GM12878 (cell line): Measurements from ENCODE around the gene PRKAG2. TPM values are rescaled to one million over a fixed set of nuclear protein-coding genes. Genes with fewer than 3 reads are reported as not detected.

Source experiments
- ATAC-seq: fragments of 200-7000 bp; cut with Tn5 transposase; 3 replicates; pipeline ENCODE4 v1.9.1; 2020; ENCODE audit warnings: mild to moderate bottlenecking, moderate library complexity
- BruUV-seq: library from RNA; stranded (reverse); fragments of 400-500 nt; replicated peaks from 2 replicates; lab custom pipeline; 2021; lab: Mats Ljungman, UMichigan
- CTCF ChIA-PET: fragments of 300-600 bp; sonication (Branson Sonifier 250); formaldehyde crosslinking; extraction: SDS; loops from one replicate; lab custom pipeline; 2021; ENCODE audit warnings: inconsistent platforms; lab: Yijun Ruan, JAX
- POLR2A ChIA-PET: fragments of 350-600 bp; formaldehyde crosslinking; extraction: SDS; loops from one replicate; lab custom pipeline; 2021; ENCODE audit warnings: inconsistent platforms; lab: Charles Lee
- RAD21 ChIA-PET: fragments of 300-600 bp; sonication (Branson Sonifier 250); formaldehyde crosslinking; loops from one replicate; lab custom pipeline; 2023; ENCODE audit warnings: antibody characterized with exemption; ENCODE audit not compliant: unreplicated experiment; lab: Charles Lee
- SMC1A ChIA-PET: fragments of 300-600 bp; sonication (Branson Sonifier 250); formaldehyde crosslinking; loops from one replicate; lab custom pipeline; 2023; ENCODE audit not compliant: unreplicated experiment, uncharacterized antibody; lab: Charles Lee
- DNase-seq: peaks from one replicate; pipeline ENCODE4 v3.0.0-alpha.2; 2011; ENCODE audit warnings: low read depth, low spot score
- FAIRE-seq: peaks from 3 replicates; lab custom pipeline; 2011; peaks lifted over from hg19 to GRCh38; lab: Jason Lieb, UNC
- H2AFZ ChIP-seq: 2 replicates; pipeline ENCODE4 v1.6.0; 2011; ENCODE audit warnings: low read depth, low read length, control low read depth; ENCODE audit not compliant: control insufficient read depth
- H3K27ac ChIP-seq: 2 replicates; pipeline ENCODE4 v1.5.1; 2011; ENCODE audit warnings: control low read depth; ENCODE audit not compliant: control insufficient read depth, insufficient read depth
- H3K27me3 ChIP-seq, 2 experiments: replicated peaks in 1 of 2; 2 replicates each; pipeline versions ENCODE4 v1.6.0 to v1.6.1; 2011; ENCODE audit warnings: low read length in 1 of 2; ENCODE audit not compliant: control insufficient read depth in 2 of 2, insufficient read depth in 2 of 2
- H3K36me3 ChIP-seq, 2 experiments: 2 replicates each; pipeline ENCODE4 v1.5.1; 2011; ENCODE audit warnings: low read length in 1 of 2; ENCODE audit not compliant: control insufficient read depth in 2 of 2, insufficient read depth in 2 of 2
- H3K4me1 ChIP-seq: 2 replicates; pipeline ENCODE4 v1.6.1; 2011; ENCODE audit warnings: mild to moderate bottlenecking, low read length, moderate library complexity, mixed read lengths; ENCODE audit not compliant: control insufficient read depth, insufficient read depth
- H3K4me2 ChIP-seq: 2 replicates; pipeline ENCODE4 v1.6.0; 2011; ENCODE audit warnings: control low read depth; ENCODE audit not compliant: control insufficient read depth, insufficient read depth
- H3K4me3 ChIP-seq: fragments of 200-600 bp; sonication (generic); 2 replicates; pipeline ENCODE4 v1.5.1; 2016
- H3K79me2 ChIP-seq: 2 replicates; pipeline ENCODE4 v1.6.0; 2011; ENCODE audit warnings: low read length; ENCODE audit not compliant: control insufficient read depth, insufficient read depth
- H3K9ac ChIP-seq: 2 replicates; pipeline ENCODE4 v1.8.0; 2011; ENCODE audit warnings: low read length, control low read depth, mixed read lengths; ENCODE audit not compliant: control insufficient read depth, insufficient read depth
- H3K9me3 ChIP-seq: replicated peaks from 3 replicates; pipeline ENCODE4 v1.5.1; 2011; ENCODE audit warnings: mild to moderate bottlenecking, low read length; ENCODE audit not compliant: control insufficient read depth, insufficient read depth
- H4K20me1 ChIP-seq: 2 replicates; pipeline ENCODE4 v1.6.0; 2011; ENCODE audit not compliant: control insufficient read depth, insufficient read depth
- CBFB ChIP-seq: IDR thresholded peaks from 2 replicates; pipeline ENCODE4 v1.6.1; 2016; ENCODE audit warnings: antibody characterized with exemption, low read depth
- HSF1 ChIP-seq: fragments of 150-350 bp; IDR thresholded peaks from 2 replicates; pipeline ENCODE4 v1.6.1; 2014; ENCODE audit warnings: mild to moderate bottlenecking, low read depth, low read length
- JUND ChIP-seq: IDR thresholded peaks from 2 replicates; pipeline ENCODE4 v1.6.1; 2012; ENCODE audit warnings: low read depth, mild to moderate bottlenecking, low read length, improper control_type of control experiment, moderate library complexity
- MEF2A ChIP-seq: IDR thresholded peaks from 2 replicates; pipeline ENCODE4 v1.6.1; 2011; ENCODE audit warnings: low read depth, mild to moderate bottlenecking, low read length, moderate library complexity; ENCODE audit not compliant: insufficient read depth
- NR2F1 ChIP-seq: fragments of 450-650 bp; conservative IDR thresholded peaks from 2 replicates; pipeline ENCODE4 v1.6.1; 2017; ENCODE audit warnings: mild to moderate bottlenecking
- RELA ChIP-seq: fragments of 450-650 bp; IDR thresholded peaks from 2 replicates; pipeline ENCODE4 v1.8.0; 2014; ENCODE audit warnings: borderline replicate concordance; ENCODE audit not compliant: partially characterized antibody
- SKIL ChIP-seq: fragments of 450-650 bp; IDR thresholded peaks from 2 replicates; pipeline ENCODE4 v1.6.1; 2017; ENCODE audit warnings: mild to moderate bottlenecking, low read depth, inconsistent platforms; ENCODE audit not compliant: poor library complexity, severe bottlenecking
- ZBTB11 ChIP-seq: fragments of 450-650 bp; formaldehyde crosslinking; IDR thresholded peaks from 2 replicates; pipeline ENCODE4 v1.5.0; 2022; ENCODE audit warnings: mild to moderate bottlenecking, missing genetic modification characterization
- ZBTB4 ChIP-seq: fragments of 450-650 bp; formaldehyde crosslinking; IDR thresholded peaks from 2 replicates; pipeline ENCODE4 v1.4.0; 2022; ENCODE audit warnings: mild to moderate bottlenecking, moderate library complexity
- WGBS: methylation state at CpG from one replicate; pipeline ENCODE4 v1.1.6; 2016; ENCODE audit warnings: low lambda C conversion rate; ENCODE audit not compliant: insufficient replicate concordance, insufficient coverage; ENCODE audit errors: missing lambda C conversion rate; 5-methylcytosine and 5-hydroxymethylcytosine counted together
- in situ Hi-C: fragments of 300-500 bp; cut with MboI; formaldehyde crosslinking; loops from 9 replicates; pipeline ENCODE4 v1.14.3; 2018; ENCODE audit warnings: mixed read lengths
- intact Hi-C: fragments of 100-400 bp; cut with micrococcal nuclease; formaldehyde crosslinking; loops from one replicate; pipeline ENCODE4 v1.14.2; 2022; ENCODE audit not compliant: unreplicated experiment
- polyA plus RNA-seq, 11 experiments: library from polyadenylated mRNA; depleted of rRNA in 4 of 11; unstranded in 6 of 11; stranded (reverse) in 5 of 11; fragments of >200 nt; fragmentation: Nextera tagmentation in 4 of 11; fragmentation: Illumina TruSeq in 1 of 11; extraction: Ambion mirVana in 4 of 11; extraction: Trizol in 1 of 11; gene quantifications; 1 replicate in 1 of 11; 2 replicates in 10 of 11; pipeline versions ENCODE4 v1.2.1 to v1.2.3, GENCODE V29; 2011 to 2016; ENCODE audit warnings: inconsistent platforms in 2 of 11, missing spikeins in 2 of 11, low read depth in 1 of 11
- total RNA-seq, 4 experiments: library from RNA; depleted of rRNA in 3 of 4; stranded (reverse); fragments of >200 nt in 3 of 4; fragmentation: Illumina TruSeq in 1 of 4; extraction: Trizol in 1 of 4; gene quantifications; 2 replicates each; pipeline versions ENCODE4 v1.2.1 to v1.2.3, GENCODE V29; 2013 to 2021

PRKAG2 gene
- total and polyA plus RNA-seq, 10 of the 15 experiments (the other 5 are each of a cell fraction or from before 2014, with no cell fraction given) = 3.4 to 8.9 (median 6.8) TPM

- no peaks in the 10 kb centered on the region for H4K20me1 ChIP-seq
- no peak for ATAC-seq
- no peaks in the 10 kb centered on the region for H3K4me1 ChIP-seq
- RAD21 ChIA-PET = no interaction called here
- no peaks in the 10 kb centered on the region for H3K36me3 ChIP-seq
- H3K4me3 ChIP-seq = no peak overlapping the region
- no peak overlapping the region for H3K9ac ChIP-seq
- no peak overlapping the region for H3K4me2 ChIP-seq
- CTCF ChIA-PET = no interaction called here
- peaks cover 0 to 1% of the 10 kb centered on the region in 2 experiments; a peak in 2 of 4 replicates for H3K27me3 ChIP-seq
- no peak for FAIRE-seq
- H2AFZ ChIP-seq = no peak overlapping the region
- H3K79me2 ChIP-seq = no peaks in the 10 kb centered on the region
- in situ Hi-C loops = no loop called here
- no peak for DNase-seq
- WGBS = 78% methylated on average over 8 of the region's 8 CpGs
- H3K27ac ChIP-seq = no peak overlapping the region
- intact Hi-C loops = no loop called here
- POLR2A ChIA-PET = no interaction called here
- no peak for TF ChIP-seq JUND
- TF ChIP-seq CBFB = no peak
- TF ChIP-seq NR2F1 = no peak
- no peak for TF ChIP-seq RELA
- no peak for TF ChIP-seq ZBTB4 (CRISPR knock-in tag)
- no peak for TF ChIP-seq MEF2A
- no peak for TF ChIP-seq ZBTB11
- TF ChIP-seq SKIL = no peak
- no peak for TF ChIP-seq HSF1
- SMC1A ChIA-PET = no interaction called here
- BruUV-seq = no TSS peak
- no peaks in the 10 kb centered on the region for H3K9me3 ChIP-seq
These were observed 57.0 kb downstream of the PRKAG2 start for GRCh38 chr7:151819866-151820265.
